ENCODE measurements around the gene SIL1.
"Not testable (repeated sequence)": the region's sequence is repeated elsewhere in the genome, so short reads cannot be mapped to it uniquely, and the experiment has no call there.

The SIL1 gene

DNA sequence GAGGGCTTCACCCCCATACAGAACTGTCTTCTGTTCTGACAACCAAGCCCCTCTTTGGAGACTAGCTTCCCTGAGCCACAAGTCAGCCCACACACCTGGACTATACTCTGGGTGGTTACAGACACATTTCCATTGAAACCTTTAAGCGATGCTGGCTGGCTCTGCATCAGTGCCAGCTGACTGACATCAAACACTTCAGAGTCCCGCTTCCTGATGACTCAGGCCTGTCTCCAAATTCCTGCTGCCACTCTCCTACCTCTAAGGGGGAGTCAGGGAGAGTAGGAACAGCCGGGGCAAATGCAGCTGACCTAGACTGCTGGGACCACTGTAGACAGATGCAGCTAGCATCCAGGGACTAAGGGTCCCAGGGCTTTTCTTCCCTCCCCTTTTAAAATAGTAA is 59.4 kb downstream of the SIL1 start:
- no peak for DNase-seq (ENCODE audit: low spot score)

GRCh38 chr5:139138109-139138508 is 60.1 kb downstream of the SIL1 start:
- no peak for DNase-seq (ENCODE audit: low spot score)

- DNase-seq (ENCODE audit: low spot score): peak; percentile 53
Observed at GRCh38 chr5:139137697-139138096, 60.5 kb downstream of the SIL1 start.

DNA sequence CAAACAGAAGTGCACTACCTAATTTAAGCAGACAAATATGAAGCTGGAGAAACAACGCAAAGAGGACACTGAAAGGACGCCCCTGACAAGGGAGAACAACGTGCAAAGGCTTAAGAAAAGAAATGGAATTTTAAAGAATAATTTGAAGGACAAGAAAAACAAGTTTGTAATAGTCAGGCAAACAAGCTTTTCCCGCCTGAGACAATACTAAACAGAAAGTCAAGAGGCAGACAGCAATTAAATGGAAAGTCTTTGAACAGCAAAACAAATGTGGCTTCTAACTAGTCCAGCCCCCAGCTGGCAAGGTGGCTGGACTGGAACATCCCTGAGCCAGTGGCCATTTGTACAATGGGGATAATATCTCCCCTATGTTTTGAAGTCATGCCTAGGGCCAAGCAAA is 63.3 kb downstream of the SIL1 start:
- DNase-seq (ENCODE audit: low spot score): no peak

- DNase-seq (ENCODE audit: low spot score): no peak
Observed at GRCh38 chr5:139133282-139133681, 64.9 kb downstream of the SIL1 start.

DNA sequence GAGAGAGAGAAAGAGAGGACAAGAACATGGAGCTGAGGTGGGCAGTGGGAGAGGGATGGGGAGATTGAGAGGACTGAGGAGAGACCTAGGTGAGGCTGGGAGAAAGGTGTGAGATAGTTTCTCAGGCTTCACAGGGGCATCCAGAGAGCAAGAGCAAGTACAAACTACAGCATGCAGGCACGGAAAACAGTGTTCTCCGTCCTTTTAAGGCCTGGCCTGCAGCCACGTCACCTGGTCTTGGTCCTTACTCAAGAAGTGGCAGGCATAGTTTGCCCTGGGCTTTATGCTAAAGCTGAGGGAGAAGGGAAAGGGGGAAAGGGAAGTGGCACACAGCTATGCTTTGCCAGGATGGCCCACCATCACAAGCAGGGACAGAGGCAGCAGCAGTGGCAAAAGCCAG is 65.7 kb downstream of the SIL1 start:
- no peak for DNase-seq (ENCODE audit: low spot score)

GRCh38 chr5:139131921-139132432 is 66.2 kb downstream of the SIL1 start:
- DNase-seq (ENCODE audit: low spot score): no peak

DNA sequence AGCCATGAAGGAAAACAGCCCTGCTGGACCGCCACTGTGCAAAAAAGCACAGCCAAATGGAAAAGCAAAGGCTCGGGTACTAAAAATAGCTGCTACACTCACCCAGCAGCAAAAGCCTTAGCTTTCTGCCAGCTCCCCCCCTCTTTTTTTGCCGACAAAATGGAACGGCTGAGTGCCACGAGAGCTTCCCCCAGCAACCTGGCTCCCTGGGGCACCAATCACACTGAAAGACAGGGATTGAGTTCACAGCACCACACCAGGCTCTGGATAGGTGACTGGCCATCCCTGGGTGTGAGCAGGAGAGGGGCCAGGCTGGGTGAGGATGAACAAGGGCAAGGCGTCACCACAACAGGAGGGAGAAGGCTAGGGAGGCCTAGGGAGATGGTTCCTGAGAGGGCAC is 66.7 kb downstream of the SIL1 start:
- peak; percentile 50 for DNase-seq (ENCODE audit: low spot score)

DNA sequence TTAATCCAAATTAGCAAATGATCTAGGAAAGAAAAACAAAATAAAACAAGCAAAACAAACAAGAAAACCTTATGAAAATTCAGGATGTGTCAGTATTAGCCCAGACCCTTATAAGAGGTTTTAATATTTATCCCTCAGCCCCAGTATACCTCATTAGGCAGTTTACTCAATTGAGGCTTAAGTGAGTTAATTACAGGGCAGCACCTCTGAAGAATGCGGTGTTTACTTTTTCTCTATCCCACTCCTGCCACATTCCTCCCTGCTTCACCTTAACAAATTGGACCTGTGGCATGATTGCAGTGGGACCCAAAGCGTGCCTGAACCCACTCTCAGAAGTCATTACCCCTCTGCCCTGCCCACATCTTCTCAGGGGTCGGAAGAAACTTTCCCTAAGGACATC is 67.1 kb downstream of the SIL1 start:
- no peak for DNase-seq (ENCODE audit: low spot score)

DNA sequence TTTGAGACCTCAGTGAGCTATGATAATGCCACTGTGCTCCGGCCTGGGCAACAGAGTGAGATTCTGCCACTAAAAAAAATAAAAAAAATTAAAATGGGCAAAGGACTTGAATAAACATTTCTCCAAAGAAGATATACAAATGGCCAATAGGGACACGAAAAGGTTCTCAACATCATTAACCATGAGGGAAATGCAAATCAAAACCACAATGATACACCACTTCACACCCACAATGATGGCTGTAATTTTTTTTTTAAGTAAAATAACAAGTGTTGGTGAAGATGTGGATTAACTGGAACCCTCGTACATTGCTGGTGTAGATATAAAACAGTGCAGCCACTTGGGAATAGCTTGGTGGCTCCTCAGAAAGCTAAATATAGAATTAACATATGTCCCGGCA is 68.0 kb downstream of the SIL1 start:
- DNase-seq (ENCODE audit: low spot score): no peak

DNA sequence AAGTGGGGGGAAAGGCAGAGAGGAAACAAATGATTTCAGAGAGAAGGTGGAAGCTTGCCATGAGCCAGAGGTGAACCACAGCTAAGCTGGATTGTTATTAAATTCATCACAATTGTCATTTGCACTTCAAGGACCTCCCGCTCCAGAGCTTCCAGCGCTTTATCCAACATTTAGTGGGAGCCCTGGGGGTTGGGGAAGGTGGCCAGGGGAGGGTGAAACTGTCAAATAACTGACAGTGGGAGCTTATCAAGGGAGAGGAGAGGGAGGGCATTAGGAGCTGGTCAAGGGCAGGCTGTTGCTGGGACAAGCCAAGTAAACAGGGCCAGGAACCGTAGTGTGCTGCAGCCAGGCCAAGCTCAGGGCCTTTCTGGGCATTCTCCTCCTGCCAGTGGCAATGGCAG is 71.5 kb downstream of the SIL1 start:
- DNase-seq (ENCODE audit: low spot score): no peak

GRCh38 chr5:139125991-139126390 is 72.2 kb downstream of the SIL1 start:
- DNase-seq (ENCODE audit: low spot score): no peak

DNA sequence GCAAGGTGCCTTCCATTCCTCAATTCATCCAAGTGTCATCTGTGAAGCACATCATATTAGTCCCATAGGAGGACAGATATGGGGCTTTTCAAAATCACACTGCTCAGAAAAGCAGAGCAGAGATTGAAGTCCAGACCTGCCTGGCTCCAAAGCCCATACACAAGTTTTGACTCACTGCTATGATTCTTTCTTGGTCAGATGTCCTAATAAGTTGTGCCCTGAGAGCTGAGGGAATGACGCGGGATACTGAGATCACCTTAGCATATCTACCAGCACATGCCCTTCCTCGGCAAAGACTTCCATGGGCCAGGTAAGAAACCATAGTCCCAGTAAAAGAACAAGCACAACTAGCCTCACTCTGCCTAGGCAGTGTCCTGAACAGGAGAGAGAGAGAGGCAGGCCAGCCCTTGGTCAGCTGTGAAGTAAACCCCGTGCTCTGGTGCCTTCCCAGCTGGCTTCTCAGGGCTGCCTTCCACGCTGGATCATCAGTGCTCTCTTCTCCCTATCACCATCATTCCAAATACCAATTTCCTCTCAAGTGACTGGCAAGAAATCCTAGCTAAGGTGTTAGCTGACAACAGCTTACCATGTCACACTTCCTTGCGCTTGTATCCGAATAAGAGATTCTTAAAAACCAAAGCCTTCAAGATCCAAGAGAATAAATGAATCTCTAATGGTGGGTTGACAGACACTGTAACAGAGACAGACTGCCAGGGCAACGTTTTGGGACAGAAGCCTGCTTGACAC is 73.2 kb downstream of the SIL1 start:
- DNase-seq (ENCODE audit: low spot score): no peak

- DNase-seq (ENCODE audit: low spot score): no peak
Observed at GRCh38 chr5:139121120-139121519, 77.0 kb downstream of the SIL1 start.

DNA sequence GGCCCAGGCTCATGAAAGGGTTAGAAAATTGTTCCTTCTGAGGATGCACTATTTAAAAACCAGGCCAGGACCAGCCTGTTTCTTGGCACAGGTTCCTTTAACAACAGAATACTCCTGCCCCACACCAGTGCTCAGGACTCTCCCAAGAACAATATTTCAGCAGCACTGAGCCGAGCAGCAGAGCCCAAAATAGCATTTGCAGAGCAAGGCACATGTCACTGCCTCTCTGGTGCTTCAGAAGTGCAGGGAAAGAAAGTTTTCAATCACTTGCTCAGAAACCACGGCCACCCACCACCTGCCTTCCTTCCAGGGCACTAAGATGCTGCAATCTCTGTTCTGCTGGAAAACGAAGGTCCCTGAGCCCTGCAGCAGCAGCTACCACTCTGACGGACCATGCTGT is 77.6 kb downstream of the SIL1 start:
- no peak for DNase-seq (ENCODE audit: low spot score)

DNA sequence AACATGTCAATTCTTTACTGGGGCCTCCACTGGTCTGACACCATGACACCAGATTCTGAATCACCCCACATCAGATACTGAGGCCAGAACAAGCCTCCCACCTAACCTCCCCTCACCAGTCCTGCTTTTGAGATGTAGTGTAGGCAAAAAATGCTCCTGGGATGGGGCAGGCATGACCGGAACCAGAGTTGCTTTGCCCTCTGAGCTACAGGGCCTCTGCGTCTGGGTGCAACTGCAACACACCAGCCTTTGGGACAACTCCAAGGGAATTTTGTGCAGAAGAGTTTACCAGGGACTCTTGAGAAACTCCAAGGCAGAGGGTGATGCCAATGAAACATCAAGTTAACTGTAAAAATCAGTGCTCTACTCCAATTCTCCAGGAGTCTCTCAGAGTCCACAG is 79.4 kb downstream of the SIL1 start:
- DNase-seq (ENCODE audit: low spot score): no peak

DNA sequence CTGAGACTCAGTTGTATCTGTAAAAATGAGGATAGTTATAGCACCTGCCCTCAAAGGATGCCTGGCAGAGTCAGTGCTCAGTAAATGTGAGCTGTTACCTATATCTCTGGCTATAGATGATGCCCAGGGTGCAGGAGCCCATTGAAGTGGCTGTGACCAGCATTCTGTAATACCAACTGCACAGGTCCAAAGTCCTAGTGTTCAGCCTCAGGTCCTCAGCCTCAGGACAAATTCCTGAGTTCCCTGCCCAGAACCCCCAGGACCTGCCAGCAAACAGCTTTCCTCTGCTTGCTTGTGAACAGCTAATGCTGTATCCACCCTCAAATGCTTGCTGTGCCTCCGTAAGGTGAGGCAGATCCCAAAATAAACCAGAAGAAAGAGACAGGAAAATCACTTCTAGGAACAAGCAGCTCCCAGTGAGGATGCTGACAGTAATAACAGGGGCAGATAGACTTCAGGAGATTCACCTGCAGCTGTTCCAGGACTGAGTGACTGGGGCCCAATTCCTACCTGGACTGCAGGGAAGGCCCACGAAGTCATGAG is 80.8 kb downstream of the SIL1 start:
- DNase-seq (ENCODE audit: low spot score): no peak

DNA sequence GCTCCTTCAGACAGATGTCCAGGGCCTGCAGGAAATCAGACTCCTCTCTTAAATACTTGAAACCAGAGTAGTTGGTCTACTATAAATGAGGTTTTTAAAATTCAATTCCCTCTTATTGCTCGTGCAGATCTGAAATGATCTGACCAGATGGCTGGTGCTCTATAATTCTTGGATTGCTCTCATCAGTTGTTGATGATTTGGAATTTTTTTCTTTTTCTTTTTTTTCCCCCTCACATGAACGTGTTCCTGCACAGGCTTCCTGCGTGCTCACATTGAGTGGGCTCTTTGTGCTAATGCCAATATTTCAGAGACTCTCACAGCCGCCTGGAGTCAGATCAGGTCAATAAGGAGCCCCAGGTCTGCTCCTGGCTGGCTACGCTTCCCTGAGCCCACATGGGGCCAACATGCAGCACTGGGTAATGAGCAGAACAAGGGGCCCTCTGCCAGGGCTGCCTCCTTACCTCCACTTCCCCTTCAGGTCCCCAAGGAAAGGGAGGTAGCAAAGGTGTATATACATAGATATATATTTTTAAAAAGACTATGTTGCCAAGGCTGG is 82.0 kb downstream of the SIL1 start:
- no peak for DNase-seq (ENCODE audit: low spot score)

DNA sequence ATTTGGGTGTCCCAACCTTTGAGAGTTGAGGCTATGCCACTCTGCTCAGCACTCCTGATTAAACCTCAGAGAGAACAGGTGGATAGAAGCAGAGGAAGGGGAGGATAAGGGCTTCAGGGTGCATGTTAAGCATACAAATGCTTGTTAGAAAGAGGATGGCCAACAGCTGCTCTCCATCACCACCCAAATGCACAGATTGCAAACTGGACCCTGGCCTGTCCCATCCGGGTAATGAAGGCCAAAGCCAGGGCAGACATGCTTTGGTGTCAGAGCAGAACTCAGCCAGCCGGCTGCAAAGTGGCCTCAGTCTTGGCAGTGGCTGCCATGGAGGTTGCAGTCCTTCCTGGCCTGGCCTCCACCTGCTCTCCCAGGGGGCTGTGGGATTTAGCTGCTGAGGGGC is 84.3 kb downstream of the SIL1 start:
- DNase-seq (ENCODE audit: low spot score): no peak

- DNase-seq (ENCODE audit: low spot score): not testable (repeated sequence)
Observed at GRCh38 chr5:139112362-139112761, 85.8 kb downstream of the SIL1 start.

- no peak for DNase-seq (ENCODE audit: low spot score)
Observed at GRCh38 chr5:139110526-139111168, 87.5 kb downstream of the SIL1 start.

- no peak for DNase-seq (ENCODE audit: low spot score)
Observed at GRCh38 chr5:139108063-139108824, 89.9 kb downstream of the SIL1 start.
